GM12875 (cell line): ENCODE measurements around the gene TMTC2.

Experiments used
- H3K4me3 ChIP-seq: one replicate; pipeline ENCODE4 v1.5.1; 2011; ENCODE audit warnings: low read depth, low read length, control low read depth
- TF ChIP-seq, protein P1 (sequence below): IDR thresholded peaks from 2 replicates; pipeline ENCODE4 v1.5.1; 2011; ENCODE audit warnings: low read depth, mild to moderate bottlenecking, control low read depth, inconsistent platforms, low read length, moderate library complexity, borderline replicate concordance; ENCODE audit not compliant: insufficient read depth

TMTC2 gene

DNA sequence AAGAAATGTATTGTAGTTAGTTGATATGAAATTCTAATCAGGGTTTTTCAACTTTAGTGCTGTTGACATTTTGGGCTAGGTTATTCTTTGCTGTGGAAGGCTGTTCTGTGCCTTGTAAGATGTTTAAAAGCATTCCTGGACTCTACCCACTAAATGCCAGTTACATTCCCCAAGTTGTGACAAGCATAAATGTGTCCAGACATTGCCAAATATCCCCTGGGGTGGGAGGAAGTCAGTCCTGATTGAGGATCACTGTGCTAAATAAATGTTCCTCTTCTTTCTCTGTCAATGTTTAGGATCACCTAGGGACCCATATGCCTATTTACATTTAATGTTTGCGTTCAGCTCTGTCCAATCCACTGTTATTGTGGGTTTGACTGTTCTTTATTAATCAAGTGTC is 268.3 kb downstream of the TMTC2 start:
- no peak overlapping the region for H3K4me3 ChIP-seq
- TF ChIP-seq, protein P1, sequence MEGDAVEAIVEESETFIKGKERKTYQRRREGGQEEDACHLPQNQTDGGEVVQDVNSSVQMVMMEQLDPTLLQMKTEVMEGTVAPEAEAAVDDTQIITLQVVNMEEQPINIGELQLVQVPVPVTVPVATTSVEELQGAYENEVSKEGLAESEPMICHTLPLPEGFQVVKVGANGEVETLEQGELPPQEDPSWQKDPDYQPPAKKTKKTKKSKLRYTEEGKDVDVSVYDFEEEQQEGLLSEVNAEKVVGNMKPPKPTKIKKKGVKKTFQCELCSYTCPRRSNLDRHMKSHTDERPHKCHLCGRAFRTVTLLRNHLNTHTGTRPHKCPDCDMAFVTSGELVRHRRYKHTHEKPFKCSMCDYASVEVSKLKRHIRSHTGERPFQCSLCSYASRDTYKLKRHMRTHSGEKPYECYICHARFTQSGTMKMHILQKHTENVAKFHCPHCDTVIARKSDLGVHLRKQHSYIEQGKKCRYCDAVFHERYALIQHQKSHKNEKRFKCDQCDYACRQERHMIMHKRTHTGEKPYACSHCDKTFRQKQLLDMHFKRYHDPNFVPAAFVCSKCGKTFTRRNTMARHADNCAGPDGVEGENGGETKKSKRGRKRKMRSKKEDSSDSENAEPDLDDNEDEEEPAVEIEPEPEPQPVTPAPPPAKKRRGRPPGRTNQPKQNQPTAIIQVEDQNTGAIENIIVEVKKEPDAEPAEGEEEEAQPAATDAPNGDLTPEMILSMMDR: no peak

DNA sequence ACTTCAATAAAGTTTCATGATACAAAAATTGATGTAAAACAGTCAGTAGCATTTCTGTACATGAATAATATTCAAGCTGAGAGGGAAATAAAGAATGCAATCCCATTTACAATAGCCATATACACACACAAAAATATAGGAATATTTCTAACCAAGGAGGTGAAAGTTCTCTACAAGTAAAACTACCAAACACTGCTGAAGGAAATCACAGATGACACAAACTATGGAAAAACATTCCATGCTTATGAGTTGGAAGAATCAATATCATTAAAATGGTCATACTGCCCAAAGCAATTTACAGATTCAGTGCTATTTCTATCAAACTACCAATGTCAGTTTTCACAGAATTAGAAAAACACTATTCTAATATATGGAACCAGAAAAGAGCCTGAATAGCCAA is 272.3 kb downstream of the TMTC2 start:
- TF ChIP-seq, protein P1: no peak
- H3K4me3 ChIP-seq: no peak overlapping the region

DNA sequence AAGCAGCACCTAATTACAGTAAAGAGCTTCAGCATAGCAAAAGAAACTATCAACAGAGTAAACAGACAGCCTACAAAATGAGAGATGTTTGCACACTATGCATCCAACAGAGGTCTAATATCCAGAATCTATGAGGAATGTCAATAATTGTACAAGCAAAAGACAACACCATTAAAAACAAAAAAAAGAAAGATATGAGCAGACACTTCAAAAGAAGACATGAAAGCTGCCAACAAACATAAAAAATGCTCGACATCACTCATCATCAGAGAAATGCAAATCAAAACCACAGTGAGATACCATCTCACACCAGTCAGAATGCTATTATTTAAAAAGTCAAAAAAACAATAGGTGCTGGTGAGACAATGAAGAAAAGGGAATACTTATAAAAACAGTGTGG is 273.1 kb downstream of the TMTC2 start:
- TF ChIP-seq, protein P1: no peak
- no peak overlapping the region for H3K4me3 ChIP-seq

DNA sequence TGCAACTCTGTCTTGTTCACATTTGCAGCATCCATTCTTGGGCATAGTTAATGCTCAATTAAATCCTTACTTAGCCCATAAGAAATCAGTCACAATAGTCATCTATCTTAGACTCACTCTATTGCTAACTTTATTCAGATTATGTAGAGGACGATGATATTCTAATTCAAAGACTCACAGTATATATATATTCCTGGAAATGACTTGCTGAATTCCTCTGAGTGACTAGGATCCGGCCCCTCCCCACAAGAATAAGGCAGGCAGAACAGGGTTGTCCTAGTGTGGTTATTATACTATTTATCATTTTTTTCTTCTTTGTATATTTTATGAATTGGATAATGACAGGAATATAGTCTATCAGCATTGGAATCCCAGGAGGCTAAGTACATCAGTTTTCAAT is 275.1 kb downstream of the TMTC2 start:
- TF ChIP-seq, protein P1: no peak
- H3K4me3 ChIP-seq: no peak overlapping the region

DNA sequence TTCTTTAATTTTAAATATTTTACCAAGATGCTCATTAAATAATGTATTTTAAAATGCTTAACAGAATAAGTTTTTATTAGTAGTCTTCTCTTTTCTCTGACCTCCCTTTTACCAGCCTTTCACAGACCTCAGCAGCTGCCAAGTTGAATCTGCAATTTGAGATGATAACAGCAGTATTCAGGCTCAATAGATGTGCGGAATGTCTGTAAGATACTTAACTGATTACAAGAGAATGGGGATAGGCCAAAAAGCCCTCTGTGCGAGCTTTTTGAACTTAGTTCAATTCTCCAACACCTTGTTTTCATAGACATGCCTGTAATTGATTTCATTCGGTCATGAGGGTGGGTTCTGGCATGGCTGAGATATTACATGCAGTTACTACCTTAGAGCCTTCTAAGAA is 277.2 kb downstream of the TMTC2 start:
- no peak overlapping the region for H3K4me3 ChIP-seq
- TF ChIP-seq, protein P1: no peak

DNA sequence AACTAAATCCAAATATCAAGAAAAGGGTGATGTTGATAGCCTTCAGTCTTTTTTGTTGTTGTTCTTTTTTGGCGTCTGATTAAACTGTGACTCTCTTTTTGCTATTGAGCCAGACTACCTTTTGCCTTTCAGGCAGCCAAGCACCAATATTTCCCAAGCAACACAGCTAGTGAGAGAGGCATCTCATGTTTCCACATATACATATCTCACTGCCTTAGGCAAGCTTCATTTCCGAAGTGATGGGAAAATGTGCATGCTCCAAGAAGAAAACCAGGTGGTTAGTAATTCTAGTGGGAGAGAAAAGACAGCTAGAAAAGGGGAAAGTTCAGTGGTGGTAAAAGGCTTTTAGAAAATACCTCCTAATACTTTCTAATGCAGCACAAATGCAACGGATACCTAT is 277.7 kb downstream of the TMTC2 start:
- H3K4me3 ChIP-seq: no peak overlapping the region
- TF ChIP-seq, protein P1: no peak

DNA sequence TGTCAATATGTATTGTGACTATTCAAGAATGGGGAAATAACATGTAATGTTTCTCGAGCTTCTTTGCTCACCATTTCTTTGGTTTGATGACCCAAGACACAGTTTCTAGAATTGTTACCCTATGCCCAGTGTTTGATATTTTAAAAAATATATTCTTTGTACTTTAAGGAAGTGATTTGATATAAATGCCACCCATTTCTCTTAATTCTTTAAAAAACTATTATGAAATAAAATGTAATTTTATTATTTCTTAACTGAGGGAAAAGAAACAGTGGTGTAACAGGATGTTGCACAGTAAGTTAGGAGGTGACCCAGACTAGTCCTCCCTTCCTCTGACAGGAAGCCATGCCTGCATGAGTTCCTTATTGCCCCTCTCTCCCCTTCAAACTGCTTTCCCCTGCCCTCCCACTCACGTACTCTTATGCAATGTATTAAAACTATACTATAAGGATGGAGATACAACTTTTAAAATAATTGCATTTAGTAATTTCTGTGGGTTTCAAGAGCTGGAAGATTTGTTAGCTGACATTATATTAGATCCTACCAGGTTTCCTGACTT is 279.4 kb downstream of the TMTC2 start:
- no peak overlapping the region for H3K4me3 ChIP-seq
- TF ChIP-seq, protein P1: no peak
